Smooth muscle cell (in vitro differentiated cells): Measurements from ENCODE around the gene SPSB1. TPM values are rescaled to one million over a fixed set of nuclear protein-coding genes. Genes with fewer than 3 reads are reported as not detected.

Experiments used
- DNase-seq: peaks from one replicate; lab custom pipeline; 2025; ENCODE audit not compliant: unreplicated experiment; lab: John Stamatoyannopoulos, UW
- H2AFZ ChIP-seq: fragments of 200-600 bp; sonication (generic); 2 replicates; pipeline ENCODE4 v1.6.0; 2016; ENCODE audit warnings: antibody characterized with exemption, low read depth, mild to moderate bottlenecking
- H3F3A ChIP-seq: fragments of 200-600 bp; sonication (generic); 2 replicates; pipeline ENCODE4 v1.6.0; 2017; ENCODE audit warnings: antibody characterized with exemption, low read depth
- H3K27ac ChIP-seq: fragments of 200-600 bp; sonication (generic); 2 replicates; pipeline ENCODE4 v1.5.1; 2016; ENCODE audit warnings: low read depth, mild to moderate bottlenecking
- H3K27me3 ChIP-seq: fragments of 200-600 bp; sonication (generic); 2 replicates; pipeline ENCODE4 v1.6.1; 2016; ENCODE audit warnings: low read depth, mild to moderate bottlenecking
- H3K36me3 ChIP-seq: fragments of 200-600 bp; sonication (generic); 2 replicates; pipeline ENCODE4 v1.5.1; 2016; ENCODE audit warnings: low read depth
- H3K4me1 ChIP-seq: fragments of 200-600 bp; sonication (generic); 2 replicates; pipeline ENCODE4 v1.5.1; 2016; ENCODE audit warnings: low read depth
- H3K4me2 ChIP-seq: fragments of 200-600 bp; sonication (generic); 2 replicates; pipeline ENCODE4 v1.6.0; 2016; ENCODE audit warnings: mild to moderate bottlenecking
- H3K4me3 ChIP-seq: fragments of 200-600 bp; sonication (generic); 2 replicates; pipeline ENCODE4 v1.5.1; 2016; ENCODE audit warnings: mild to moderate bottlenecking
- H3K79me2 ChIP-seq: fragments of 200-600 bp; sonication (generic); 2 replicates; pipeline ENCODE4 v1.6.0; 2016; ENCODE audit warnings: low read depth, mild to moderate bottlenecking
- H3K9ac ChIP-seq: fragments of 200-600 bp; sonication (generic); 2 replicates; pipeline ENCODE4 v1.6.0; 2016; ENCODE audit warnings: low read depth
- H3K9me3 ChIP-seq: fragments of 200-600 bp; sonication (generic); replicated peaks from 2 replicates; pipeline ENCODE4 v1.5.1; 2016; ENCODE audit warnings: low read depth
- H4K20me1 ChIP-seq: fragments of 200-600 bp; sonication (generic); 2 replicates; pipeline ENCODE4 v1.6.0; 2016; ENCODE audit warnings: low read depth
- WGBS: methylation state at CpG from one replicate; pipeline ENCODE4 v1.1.7; 2016; ENCODE audit warnings: low lambda C conversion rate; 5-methylcytosine and 5-hydroxymethylcytosine counted together
- polyA plus RNA-seq: library from polyadenylated mRNA; unstranded; fragments of >200 nt; fragmentation: Nextera tagmentation; extraction: Ambion mirVana; gene quantifications from 2 replicates; pipeline ENCODE4 v1.2.1, GENCODE V29; 2016
- total RNA-seq: library from RNA; depleted of rRNA; stranded (reverse); fragments of >200 nt; gene quantifications from 2 replicates; pipeline ENCODE4 v1.2.3, GENCODE V29; 2014
- TF ChIP-seq, protein P1 (sequence below): fragments of 200-600 bp; sonication (generic); IDR thresholded peaks from 2 replicates; pipeline ENCODE4 v1.5.1; 2017; ENCODE audit warnings: borderline replicate concordance, mild to moderate bottlenecking, antibody characterized with exemption; ENCODE audit not compliant: insufficient read depth, poor library complexity, severe bottlenecking

The SPSB1 gene
- total and polyA plus RNA-seq, 2 experiments from 2014 or later: 27.6 to 37.0 TPM

DNA sequence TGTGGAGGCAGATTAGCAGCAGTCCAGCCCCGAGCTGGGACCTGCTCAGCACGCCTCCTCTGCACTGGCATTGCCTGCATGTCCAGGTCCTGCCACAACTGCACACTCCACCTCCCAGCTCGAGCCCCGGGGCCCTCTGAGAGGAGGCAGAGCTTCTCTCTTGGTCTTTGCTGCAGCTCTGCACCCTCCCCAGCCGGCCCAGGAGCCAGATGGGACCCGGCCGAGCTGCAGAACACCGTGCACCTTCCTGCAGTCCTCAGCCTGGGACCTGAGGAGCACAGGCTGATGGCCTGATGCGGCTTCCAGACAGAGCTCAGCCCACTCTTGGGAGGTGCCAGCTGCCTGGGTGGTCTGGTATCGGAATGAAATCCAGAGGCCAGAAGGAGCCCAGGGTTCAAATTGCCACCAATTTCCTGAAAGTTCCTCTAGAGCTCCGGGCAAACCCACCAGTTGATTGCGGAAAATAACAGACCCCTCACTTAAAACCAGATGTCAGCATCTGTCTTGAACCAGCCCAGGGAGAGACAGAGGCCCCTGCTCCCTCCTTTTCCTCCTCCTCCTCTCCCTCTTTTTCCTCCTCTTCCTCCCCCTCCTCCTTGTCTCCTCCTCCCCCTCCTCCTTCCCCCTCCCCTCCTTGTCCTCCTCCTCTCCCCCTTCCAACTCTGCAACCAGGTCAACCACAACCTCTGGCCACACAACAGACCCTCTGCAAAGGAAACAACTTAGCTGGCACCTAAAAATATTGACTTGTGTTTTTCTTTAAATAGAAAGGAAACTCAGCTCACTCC is 10.6 kb upstream of the SPSB1 start:
- no peak overlapping the region for H3K4me3 ChIP-seq
- H3F3A ChIP-seq: no peaks in the 10 kb centered on the region
- no peaks in the 10 kb centered on the region for H3K9me3 ChIP-seq
- no peaks in the 10 kb centered on the region for H4K20me1 ChIP-seq
- DNase-seq: no peak
- H3K4me2 ChIP-seq: peak overlapping the region; percentile 49
- no peaks in the 10 kb centered on the region for H3K79me2 ChIP-seq
- no peaks in the 10 kb centered on the region for H3K27me3 ChIP-seq
- TF ChIP-seq, protein P1, sequence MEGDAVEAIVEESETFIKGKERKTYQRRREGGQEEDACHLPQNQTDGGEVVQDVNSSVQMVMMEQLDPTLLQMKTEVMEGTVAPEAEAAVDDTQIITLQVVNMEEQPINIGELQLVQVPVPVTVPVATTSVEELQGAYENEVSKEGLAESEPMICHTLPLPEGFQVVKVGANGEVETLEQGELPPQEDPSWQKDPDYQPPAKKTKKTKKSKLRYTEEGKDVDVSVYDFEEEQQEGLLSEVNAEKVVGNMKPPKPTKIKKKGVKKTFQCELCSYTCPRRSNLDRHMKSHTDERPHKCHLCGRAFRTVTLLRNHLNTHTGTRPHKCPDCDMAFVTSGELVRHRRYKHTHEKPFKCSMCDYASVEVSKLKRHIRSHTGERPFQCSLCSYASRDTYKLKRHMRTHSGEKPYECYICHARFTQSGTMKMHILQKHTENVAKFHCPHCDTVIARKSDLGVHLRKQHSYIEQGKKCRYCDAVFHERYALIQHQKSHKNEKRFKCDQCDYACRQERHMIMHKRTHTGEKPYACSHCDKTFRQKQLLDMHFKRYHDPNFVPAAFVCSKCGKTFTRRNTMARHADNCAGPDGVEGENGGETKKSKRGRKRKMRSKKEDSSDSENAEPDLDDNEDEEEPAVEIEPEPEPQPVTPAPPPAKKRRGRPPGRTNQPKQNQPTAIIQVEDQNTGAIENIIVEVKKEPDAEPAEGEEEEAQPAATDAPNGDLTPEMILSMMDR: no peak
- WGBS: 41% methylated on average over 12 of the region's 12 CpGs
- H3K36me3 ChIP-seq: no peaks in the 10 kb centered on the region
- peaks cover 26% of the 10 kb centered on the region for H3K4me1 ChIP-seq
- no peak overlapping the region for H3K9ac ChIP-seq
- H3K27ac ChIP-seq: no peak overlapping the region
- no peak overlapping the region for H2AFZ ChIP-seq

DNA sequence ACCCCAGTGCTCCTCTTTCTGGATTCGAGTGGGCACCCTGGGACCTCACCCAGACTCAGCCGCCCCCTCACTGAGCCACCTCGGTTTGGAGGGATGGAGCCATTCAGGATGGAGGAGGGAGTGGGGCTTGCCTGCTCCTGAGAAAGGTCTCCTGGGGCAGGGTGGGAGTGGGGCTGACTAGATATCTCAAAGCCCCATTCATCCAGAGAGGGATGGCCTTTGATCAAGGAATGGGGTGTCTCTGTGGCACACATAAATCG is 10.1 kb upstream of the SPSB1 start:
- H2AFZ ChIP-seq: no peak overlapping the region
- TF ChIP-seq, protein P1: no peak
- 78% methylated on average over 4 of the region's 4 CpGs for WGBS
- H3K4me1 ChIP-seq: peaks cover 26% of the 10 kb centered on the region
- H3K4me3 ChIP-seq: no peak overlapping the region
- H4K20me1 ChIP-seq: no peaks in the 10 kb centered on the region
- H3K27ac ChIP-seq: no peak overlapping the region
- no peaks in the 10 kb centered on the region for H3K36me3 ChIP-seq
- no peak overlapping the region for H3K4me2 ChIP-seq
- H3K9me3 ChIP-seq: no peaks in the 10 kb centered on the region
- no peaks in the 10 kb centered on the region for H3F3A ChIP-seq
- H3K27me3 ChIP-seq: no peaks in the 10 kb centered on the region
- H3K9ac ChIP-seq: no peak overlapping the region
- H3K79me2 ChIP-seq: no peaks in the 10 kb centered on the region
- no peak for DNase-seq

DNA sequence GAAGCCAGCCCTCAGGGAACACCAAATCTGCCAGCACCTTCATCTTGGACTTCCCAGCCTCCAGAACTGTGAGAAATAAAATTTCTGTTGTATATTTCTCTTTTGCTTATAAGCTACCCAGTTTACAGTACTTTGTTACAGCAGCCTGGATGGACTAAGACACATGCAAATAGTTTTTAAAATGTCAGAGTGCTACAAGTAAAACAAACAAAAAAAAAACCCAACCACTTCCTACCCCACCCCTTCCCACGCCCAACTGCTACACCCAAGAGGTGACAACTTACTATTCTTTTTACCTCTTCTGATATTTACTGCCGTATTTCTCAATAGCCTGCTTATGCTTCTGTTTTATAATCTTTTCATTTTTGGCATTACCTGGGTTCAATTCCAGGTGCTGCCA is 8.6 kb upstream of the SPSB1 start:
- 97% methylated on average over 2 of the region's 2 CpGs for WGBS
- Histone ChIP-seq H3K4me2 (no peak overlapping the region), H4K20me1 (no peaks in the 10 kb centered on the region), H3K9me3 (no peaks in the 10 kb centered on the region), H3K79me2 (no peaks in the 10 kb centered on the region), H3F3A (no peaks in the 10 kb centered on the region), H3K27me3 (no peaks in the 10 kb centered on the region), H3K36me3 (no peaks in the 10 kb centered on the region), H3K4me3 (no peak overlapping the region), H3K9ac (no peak overlapping the region), H2AFZ (no peak overlapping the region), H3K27ac (no peak overlapping the region), H3K4me1 (peaks cover 23% of the 10 kb centered on the region)
- DNase-seq: no peak
- TF ChIP-seq, protein P1: no peak

DNA sequence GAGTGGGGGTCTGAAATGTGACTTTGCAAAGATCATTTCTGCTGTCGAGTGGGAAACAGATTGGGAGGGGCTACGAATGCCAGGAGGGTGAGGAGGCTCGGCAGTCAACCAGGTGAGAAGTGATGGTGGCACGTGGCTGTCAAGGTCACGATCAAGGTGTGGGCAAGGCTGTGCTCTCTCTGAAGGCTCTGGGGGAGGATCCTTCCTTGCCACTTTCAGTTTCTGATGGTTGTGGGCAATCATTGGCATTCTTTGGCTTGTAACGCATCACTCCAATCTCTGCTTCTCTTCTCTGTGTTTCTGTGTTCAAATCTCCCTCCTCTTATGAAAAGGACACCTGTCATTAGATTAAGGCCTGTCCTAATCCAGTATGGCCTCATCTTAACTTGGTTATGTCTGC is 6.1 kb upstream of the SPSB1 start:
- H3K9ac ChIP-seq: no peak overlapping the region
- TF ChIP-seq, protein P1: no peak
- DNase-seq: no peak
- H4K20me1 ChIP-seq: no peaks in the 10 kb centered on the region
- no peak overlapping the region for H2AFZ ChIP-seq
- peaks cover 8% of the 10 kb centered on the region for H3K4me1 ChIP-seq
- no peaks in the 10 kb centered on the region for H3K27me3 ChIP-seq
- 95% methylated on average over 6 of the region's 6 CpGs for WGBS
- H3K4me3 ChIP-seq: no peak overlapping the region
- H3F3A ChIP-seq: peaks cover 13% of the 10 kb centered on the region
- no peaks in the 10 kb centered on the region for H3K36me3 ChIP-seq
- no peak overlapping the region for H3K4me2 ChIP-seq
- no peak overlapping the region for H3K27ac ChIP-seq
- no peaks in the 10 kb centered on the region for H3K79me2 ChIP-seq
- H3K9me3 ChIP-seq: no peaks in the 10 kb centered on the region
